Stimulated activated CD4-positive, alpha-beta T cell treated with anti-CD3 and anti-CD28 coated beads, TNF-alpha, amount 100 ng/mL, for 4 hours (primary cell): Measurements from ENCODE around the gene PRAMEF5.
"Not testable (repeated sequence)": the region's sequence is repeated elsewhere in the genome, so short reads cannot be mapped to it uniquely, and the experiment has no call there.

Source experiments
- DNase-seq, 3 experiments: peaks; one replicate each; pipeline ENCODE4 v3.0.0-alpha.2; 2020; ENCODE audit warnings: low read depth in 3 of 3

The PRAMEF5 gene

GRCh38 chr1:13253898-13254297, at the start of gene PRAMEF5:
TSS of gene PRAMEF5 (plus strand) at chr1:13254198. CDS start at chr1:13259269, 5,071 bp downstream.
- not testable (repeated sequence) for DNase-seq

GRCh38 chr1:13208712-13209111, 45.3 kb upstream of the PRAMEF5 start:
- DNase-seq, result not testable (repeated sequence)

- DNase-seq, result not testable (repeated sequence)
Measured at GRCh38 chr1:13216619-13217018, 37.4 kb upstream of the PRAMEF5 start.

- DNase-seq, result not testable (repeated sequence)
Measured at GRCh38 chr1:13219203-13219602, 34.8 kb upstream of the PRAMEF5 start.

- DNase-seq, result not testable (repeated sequence)
Measured at GRCh38 chr1:13222788-13223187, 31.2 kb upstream of the PRAMEF5 start.

GRCh38 chr1:13224480-13225060, 29.4 kb upstream of the PRAMEF5 start:
- DNase-seq, result no peak

GRCh38 chr1:13225675-13226204, 28.3 kb upstream of the PRAMEF5 start, which contains the start of gene PRAMEF18:
TSS of gene PRAMEF18 (minus strand) at chr1:13226154. CDS start at chr1:13226106, 48 bp downstream.
- not testable (repeated sequence) for DNase-seq

- DNase-seq, result not testable (repeated sequence)
Measured at GRCh38 chr1:13227271-13228055, 26.5 kb upstream of the PRAMEF5 start.

GRCh38 chr1:13228343-13228781, 25.6 kb upstream of the PRAMEF5 start:
- DNase-seq, result peak in 1 of 3 experiments; percentile 10

GRCh38 chr1:13230096-13230495, 23.9 kb upstream of the PRAMEF5 start:
- DNase-seq, result not testable (repeated sequence)

GRCh38 chr1:13230601-13231000, 23.4 kb upstream of the PRAMEF5 start:
- DNase-seq, result not testable (repeated sequence)

- DNase-seq, result not testable (repeated sequence)
Measured at GRCh38 chr1:13231061-13231750, 22.8 kb upstream of the PRAMEF5 start.

GRCh38 chr1:13232056-13232455, 21.9 kb upstream of the PRAMEF5 start:
- DNase-seq, result not testable (repeated sequence)

- not testable (repeated sequence) for DNase-seq
Measured at GRCh38 chr1:13234057-13234456, 19.9 kb upstream of the PRAMEF5 start.

- not testable (repeated sequence) for DNase-seq
Measured at GRCh38 chr1:13237572-13237971, 16.4 kb upstream of the PRAMEF5 start.

- DNase-seq, result not testable (repeated sequence)
Measured at GRCh38 chr1:13239633-13240032, 14.4 kb upstream of the PRAMEF5 start.

GRCh38 chr1:13243536-13244263, 10.3 kb upstream of the PRAMEF5 start:
- DNase-seq, result not testable (repeated sequence)

- not testable (repeated sequence) for DNase-seq
Measured at GRCh38 chr1:13245841-13246553, 8.0 kb upstream of the PRAMEF5 start.

- DNase-seq, result not testable (repeated sequence)
Measured at GRCh38 chr1:13246554-13246871, 7.5 kb upstream of the PRAMEF5 start.

GRCh38 chr1:13247122-13247521, 6.9 kb upstream of the PRAMEF5 start:
- DNase-seq, result not testable (repeated sequence)

- not testable (repeated sequence) for DNase-seq
Measured at GRCh38 chr1:13265124-13265523, 11.1 kb downstream of the PRAMEF5 start.
